GDM1 (cell line): ENCODE data around the gene COL4A5.
"Not testable (repeated sequence)": the region's sequence is repeated elsewhere in the genome, so short reads cannot be mapped to it uniquely, and the experiment has no call there.

ENCODE experiments used
- DNase-seq: peaks from one replicate; lab custom pipeline; 2025; lab: John Stamatoyannopoulos, UW

COL4A5 gene

DNA sequence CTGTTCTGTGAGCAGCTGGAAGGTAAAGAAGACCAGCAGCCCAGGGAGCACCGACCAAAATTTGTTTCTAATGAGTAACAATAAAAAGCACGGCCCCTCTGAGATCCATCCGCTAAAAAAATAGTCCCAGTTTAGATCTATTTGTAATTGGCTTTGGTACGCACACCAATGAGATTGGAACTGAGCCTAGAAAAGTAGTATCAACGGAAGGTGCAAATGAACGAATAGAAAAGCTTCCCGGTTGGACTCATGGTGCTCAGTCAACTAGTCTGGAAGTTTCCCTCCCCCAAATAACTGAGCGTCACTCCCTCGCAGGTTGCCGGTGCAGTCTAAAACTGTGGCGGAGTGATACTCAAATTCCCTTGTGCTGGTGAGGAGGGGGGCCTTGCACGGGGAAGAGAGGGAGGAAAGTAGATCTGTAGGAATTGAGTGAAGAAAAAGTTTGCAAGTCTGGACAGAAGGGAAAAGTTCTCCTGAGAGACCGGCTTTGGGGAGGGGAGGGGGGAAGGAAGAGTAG lies at the start of gene COL4A5:
TSS of gene COL4A5 (plus strand) at position 413 of the 517 bp plus-strand sequence. CDS start 288 bp downstream, outside the sequence.
- DNase-seq = peak; percentile 54

DNA sequence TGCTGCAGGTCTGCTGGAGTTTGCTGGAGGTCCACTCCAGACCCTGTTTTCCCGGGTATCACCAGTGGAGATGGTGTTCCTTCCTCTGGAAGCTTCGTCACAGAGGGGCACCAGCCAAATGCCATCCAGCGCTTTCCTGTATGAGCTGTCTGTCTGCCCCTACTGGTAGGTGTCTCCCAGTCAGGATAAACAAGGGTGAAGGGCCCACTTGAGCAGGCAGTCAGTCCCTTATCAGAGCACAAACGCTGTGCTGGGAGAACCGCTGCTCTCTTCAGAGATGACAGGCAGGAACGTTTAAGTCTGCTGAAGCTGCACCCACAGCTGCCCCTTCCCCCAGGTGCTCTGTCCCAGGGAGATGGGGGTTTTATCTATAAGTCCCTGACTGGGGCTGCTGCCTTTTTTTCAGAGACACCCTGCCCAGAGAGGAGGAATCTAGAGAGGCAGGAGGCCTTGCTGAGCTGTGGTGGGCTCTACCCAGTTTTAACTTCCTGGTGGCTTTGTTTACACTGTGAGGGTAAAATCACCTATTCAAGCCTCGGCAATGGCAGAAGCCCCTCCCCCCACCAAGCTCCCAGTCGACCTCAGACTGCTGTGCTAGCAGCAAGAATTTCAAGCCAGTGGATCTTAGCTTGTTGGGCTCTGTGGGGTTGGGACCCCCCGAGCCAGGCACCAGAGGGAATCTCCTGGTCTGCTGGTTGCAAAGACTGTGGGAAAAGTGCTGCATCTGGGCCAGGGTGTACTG lies 48.5 kb upstream of the COL4A5 start:
- DNase-seq = not testable (repeated sequence)

DNA sequence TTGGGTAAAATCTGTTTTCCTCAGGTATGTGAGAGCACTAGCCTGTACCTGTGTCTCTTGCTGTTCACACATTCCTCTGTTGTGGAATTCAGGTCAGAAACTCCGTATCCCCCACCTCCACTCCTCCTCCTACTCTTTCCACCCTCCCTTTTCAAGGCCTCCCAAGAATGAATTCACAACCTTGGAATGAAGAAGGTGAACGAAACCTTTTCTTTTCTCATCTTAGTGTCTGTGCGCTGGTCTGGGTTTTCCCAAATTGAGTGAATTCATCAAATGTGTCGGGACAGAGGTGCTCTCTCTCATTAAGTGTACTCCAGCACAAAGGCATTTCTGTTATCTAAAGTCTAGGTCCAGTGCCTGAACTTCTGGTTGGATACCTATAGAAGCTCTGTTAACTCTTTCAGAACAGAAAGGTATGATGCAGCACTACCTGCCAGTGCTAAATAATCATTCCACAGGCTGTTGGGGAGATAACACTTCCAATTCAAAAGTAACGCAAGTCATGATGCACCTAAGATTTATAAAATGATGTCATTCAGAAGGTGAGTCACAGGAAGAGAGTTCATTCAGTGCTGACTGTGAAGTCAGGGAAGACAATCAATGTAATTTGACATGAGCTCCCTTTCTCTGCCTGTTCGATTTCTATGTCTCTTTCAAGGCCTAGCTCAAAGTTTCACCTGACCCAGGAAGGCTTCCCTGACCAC lies 43.3 kb upstream of the COL4A5 start:
- no peak for DNase-seq

DNA sequence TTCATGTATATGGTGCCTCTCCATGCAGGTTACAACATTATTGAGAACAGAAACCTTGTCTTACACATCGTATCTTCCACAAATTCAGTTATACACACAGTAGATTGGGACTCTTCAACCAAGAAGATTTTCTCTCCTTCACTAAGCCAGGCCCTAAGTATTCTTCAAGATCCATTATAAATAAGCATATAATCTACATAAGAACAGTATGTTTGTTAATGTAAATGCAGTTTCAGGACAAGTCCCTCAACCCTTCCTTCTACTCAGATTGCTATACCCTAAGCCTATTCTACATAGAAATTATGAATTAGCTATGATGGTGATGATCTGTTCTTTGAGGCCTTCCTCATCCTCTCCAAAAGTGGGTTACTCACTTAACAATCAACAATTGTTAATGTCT lies 42.7 kb upstream of the COL4A5 start:
- DNase-seq = no peak

DNA sequence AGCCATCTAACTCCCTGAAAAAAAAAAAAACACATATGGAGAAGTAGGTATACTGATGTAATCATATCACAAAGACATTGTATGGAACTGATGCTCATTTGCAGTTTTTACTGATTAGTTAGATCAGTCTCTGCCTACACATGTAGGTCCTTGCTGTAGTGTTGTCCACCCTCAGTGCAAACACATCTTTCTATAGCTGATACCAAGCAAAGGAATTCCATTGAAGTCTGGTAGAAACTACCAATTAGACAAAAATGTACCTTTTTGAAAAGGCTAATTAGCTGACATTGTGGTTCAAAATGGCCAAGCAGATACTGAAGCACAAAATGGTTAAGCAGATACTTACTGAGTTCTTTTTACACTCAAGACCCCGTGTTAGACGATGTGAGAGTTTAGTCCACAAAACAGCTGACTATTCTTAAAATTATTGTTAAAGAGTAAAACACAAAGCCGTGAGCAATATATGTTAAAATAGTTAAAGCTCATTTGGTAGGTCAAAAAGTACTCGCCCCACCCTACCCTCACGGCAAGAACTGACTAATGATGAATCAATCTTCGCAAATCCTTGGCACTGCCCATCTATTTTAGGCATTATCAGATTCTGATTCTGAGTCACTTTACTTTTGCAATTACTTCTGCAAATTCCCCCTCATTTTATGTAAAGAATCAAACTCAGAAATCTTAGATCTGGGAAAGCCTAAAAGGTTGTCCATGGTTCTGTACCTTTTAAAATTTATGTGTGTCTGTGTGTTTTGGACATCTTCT lies 41.8 kb upstream of the COL4A5 start:
- DNase-seq = no peak

DNA sequence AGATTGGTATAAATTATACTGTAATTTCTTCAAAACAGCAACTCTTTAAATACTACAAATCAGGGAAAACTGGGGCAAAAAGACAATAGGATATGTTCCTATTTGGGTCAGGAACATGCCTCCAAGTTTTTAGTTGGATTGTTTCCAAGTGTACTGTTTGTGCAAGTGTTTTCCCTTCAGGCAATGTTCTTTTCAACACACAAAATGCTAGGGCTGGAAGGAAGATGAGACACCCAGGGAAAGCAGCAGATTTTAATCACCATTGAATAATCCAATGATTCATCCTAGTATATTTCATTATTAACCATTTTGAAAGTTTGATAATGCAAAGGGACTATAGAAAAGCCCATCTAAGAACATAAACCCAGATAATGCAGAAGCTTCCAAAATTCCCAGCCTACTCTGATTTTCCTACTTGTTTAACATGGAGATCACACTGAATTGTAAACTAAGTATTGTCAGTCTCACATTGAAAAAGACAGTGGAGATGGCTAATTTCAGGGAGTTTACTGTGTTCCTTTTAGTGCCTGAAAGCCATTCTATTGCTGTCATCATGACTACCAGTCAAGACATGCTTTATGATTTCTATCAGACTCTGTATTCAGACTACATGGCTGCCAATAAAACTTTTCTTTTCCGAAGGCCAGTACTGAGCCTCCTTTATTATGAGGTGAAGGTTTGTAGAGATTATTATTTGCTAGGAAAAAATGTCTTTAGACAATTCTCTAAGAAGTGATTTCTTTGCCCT lies 40.0 kb upstream of the COL4A5 start:
- no peak for DNase-seq

DNA sequence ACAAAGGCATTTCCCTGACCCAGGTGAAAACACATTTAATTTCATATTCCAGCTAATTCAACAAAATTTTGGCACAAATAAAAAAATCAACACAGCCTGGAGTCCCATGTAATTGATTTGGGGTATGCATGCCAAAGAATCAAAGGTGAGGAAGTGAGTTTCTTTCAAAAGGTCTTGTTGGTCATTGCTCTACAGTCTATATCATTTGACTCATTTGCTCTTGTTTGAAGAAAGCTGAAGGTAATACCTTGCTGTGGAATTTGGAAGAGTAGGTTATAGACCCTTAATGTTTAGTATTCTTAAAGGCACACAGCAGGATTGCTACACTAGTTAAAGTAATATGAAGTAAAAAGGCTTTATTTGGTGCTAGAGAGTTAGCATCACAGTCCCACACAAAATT lies 26.9 kb upstream of the COL4A5 start:
- no peak for DNase-seq

DNA sequence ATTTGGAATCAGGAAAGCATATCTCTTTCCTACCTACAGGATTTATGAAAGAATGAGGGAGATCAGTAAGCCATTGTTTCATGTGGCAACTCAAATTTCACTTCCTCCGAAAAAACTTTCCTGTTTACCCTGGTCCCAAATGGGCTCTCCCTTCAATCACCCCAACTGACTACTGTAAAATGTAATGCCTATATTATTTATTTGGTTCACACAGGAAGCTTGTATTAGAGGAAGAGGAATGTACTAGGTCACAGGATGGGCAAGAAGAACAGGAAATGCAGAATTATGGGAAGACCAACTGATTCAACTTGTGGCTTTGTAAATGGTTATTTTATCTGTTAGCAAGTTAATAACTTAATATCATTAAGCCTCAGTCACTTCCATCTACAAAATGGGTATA lies 24.5 kb upstream of the COL4A5 start:
- no peak for DNase-seq

DNA sequence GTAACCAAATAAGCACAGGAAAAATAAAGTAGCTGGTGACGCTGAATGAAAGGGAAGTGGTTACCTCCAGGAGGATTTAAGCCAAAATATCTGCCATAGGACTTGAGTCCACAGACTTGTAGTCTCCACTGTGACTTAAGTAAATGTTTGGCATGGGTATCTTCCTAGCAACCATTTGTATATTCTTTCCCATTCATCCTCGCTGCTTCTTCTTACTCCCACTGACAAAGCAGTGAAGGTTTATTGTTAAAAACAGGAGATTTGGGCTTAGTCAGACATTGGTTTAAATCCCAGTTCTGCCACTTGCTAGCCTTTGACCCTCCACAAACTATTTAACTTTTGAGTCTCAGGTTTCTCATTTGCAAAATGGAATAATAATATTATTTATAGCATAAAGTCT lies 23.7 kb upstream of the COL4A5 start:
- DNase-seq = no peak

DNA sequence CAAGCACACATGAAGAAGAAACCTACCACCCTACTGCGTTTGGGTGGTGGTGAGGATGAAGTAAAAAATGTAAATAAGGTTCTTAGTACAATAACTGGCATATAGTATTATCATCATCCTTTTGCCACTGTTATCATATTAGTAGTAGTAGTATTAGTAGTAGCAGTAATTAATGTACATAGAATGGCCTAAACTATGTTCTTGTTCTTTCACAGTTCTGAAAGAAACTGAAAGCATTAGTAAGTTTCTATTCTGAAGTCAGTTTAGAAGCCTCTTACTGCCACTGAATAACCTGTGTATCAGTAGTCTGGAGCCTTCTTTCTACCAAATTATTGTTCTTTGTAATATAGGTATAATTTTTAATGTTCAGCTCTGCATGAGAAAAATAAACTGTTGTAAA lies 22.4 kb upstream of the COL4A5 start:
- no peak for DNase-seq

DNA sequence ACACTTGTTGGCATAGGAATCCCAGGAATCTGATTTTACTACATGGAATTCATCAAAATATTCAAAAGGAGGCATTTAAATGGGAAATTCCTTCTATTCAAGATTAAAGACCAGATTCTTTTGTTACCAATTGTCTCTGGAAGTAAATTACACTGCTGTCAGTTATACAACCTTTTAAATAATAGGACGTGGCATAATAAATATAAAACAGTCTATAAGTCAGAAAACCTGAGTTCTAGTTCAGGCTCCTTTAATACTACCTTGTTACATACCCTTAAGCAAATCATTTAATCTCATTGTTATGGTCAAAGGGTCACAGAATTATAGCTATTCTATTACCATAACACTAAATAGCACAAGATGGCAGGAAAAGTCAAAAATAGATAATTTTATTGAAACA lies 20.2 kb upstream of the COL4A5 start:
- DNase-seq = no peak

DNA sequence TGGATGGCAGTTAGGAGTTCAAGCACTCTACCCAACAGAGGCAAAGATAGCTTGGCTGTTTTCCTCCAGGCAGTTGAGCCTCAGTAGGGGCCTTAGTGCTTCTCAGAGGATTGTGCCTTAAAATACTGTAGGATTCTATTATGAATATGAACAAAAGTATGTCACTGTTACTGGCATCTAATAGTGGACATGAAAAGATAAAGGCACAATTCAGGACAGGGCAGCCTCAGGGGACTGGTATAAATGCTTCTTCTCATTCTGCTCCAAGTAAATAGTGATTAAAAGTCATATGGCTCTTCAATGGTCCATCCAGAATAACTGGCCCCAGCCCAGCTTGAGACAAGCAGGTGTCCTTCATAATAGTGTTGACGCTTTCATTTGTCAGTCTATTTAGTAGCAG lies 19.2 kb upstream of the COL4A5 start:
- DNase-seq = no peak

DNA sequence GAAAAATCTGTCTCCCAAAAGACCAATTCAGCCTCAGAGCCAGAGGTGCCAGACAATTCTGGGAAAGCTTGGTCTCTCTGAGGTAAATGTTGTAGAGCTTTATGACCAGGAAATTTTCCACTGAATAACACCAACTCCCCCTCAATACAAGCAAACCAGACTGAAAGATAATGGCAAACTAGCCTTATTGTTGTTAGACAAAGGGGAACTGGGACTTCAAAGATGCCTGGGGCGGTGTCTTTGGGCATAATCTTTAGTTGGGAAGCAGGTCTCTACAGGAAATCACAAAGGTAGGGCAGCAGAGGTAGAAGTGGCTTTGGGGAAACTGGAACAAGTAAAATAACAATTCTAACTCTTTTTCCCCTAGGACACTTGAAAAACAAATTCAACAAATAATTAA lies 13.4 kb upstream of the COL4A5 start:
- DNase-seq = no peak

DNA sequence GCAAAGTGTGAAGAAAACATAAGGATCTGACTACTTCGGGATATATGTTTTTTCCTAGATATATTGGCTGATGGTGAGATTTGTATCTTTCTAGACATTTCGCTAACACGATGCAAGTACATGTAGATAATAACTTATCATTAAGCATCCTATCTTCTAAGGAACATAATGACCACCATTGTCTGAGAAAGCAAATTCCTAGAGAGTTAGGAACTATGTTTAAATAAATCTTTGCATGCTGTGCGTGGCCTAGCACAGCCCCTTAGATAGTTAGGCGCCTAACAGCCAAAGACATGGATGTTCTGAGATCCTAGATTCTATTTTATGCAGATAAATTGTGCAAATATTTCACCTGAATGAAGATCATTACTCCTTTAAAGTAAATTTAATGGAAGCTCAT lies 4.4 kb upstream of the COL4A5 start:
- DNase-seq = no peak

DNA sequence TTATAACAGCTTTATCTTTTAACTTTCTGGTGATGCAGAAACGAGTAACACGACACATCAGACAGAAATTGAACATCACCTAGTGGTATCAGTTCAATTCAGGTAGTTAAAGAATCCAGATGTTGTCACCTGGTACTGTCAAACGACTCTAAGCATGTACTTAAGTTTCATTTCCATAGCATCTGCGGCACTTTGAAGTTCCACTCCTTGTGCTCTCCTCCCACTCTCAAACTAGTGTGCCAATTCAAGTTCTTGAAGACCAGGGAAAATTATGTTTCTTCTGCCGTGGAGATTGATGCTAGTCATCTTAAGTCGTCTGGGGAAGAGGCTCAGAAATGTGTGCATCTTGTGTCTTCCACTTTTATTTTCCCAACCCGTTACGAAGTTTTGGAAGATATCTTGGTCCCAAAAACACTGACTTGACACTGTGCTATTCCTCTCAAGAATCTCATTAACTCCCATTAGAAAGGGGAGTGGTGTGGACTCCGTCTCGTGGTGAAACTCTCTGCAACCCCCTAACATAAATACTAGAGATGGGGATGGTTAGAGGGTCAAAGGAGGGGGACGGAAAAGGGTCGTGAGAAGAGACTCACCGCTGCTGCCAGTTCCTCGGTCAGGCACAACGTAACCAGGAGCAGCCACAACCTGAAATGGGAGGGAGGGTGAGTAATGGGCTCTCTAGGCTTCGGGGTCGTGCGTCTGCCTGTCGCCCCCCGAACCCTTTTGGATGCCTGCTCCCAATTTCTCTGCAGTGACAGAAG lies 2.1 kb upstream of the COL4A5 start:
- no peak for DNase-seq

DNA sequence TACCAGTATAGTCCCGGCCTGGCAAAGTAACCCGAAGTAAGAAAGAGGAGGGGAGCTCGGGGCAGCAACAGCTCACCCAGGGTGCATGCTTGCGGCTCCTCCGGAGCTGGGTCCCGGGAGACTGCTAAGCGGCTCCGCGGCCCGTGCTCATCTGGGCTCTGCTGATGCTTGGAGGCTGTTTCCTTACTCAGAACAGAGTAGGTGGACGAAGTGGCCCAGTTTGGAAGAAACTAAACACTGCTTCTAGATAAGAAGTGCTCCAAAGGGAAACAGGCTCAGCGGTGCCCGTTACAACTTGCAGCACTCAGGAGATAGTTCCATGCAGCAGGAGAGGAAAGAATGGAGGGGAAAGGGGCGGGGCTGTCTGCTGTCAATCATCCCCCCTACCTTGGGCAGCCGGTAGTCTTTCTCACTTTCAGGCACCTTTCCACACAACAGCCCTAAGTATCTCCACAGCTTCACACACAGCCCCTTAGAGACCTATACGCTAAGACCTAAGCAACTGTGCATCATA lies 1.5 kb upstream of the COL4A5 start, which contains the start of gene COL4A6:
TSS of gene COL4A6 (minus strand) at position 313 of the 514 bp plus-strand sequence. CDS start at position 87, 226 bp downstream.
- DNase-seq = no peak

DNA sequence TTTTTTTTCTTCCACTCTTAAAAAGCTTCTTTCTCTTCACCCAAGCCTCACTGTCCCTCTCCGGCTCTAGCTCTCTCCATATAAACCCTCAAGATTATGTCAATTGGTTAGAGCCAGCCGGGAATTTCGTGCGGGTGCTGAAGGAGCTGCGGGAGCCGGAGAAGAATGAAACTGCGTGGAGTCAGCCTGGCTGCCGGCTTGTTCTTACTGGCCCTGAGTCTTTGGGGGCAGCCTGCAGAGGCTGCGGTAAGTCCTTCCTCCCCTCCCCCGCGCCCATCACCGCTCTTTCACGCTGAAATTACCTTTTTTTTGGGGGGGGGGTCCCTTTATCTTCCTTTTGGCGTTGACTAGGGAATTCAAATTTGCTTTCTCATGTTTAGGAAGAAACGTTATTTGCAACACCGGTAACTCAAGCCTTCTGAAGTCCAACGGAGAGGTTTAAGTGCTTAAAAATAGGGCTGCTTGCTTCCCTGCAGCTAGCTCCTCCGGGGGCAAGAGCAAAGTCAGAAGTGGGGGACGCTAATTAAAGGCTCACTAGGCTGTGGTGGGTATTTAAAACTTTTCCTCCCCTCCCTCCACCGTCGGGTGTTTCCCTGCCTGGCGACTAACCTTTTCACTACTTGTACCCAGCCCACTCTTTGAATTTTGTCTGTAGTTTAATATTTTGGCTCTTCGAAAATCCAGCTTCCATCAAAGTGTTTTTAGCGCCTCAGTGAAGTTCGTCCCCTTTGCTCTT lies 491 bp downstream of the COL4A5 start:
- DNase-seq = no peak

DNA sequence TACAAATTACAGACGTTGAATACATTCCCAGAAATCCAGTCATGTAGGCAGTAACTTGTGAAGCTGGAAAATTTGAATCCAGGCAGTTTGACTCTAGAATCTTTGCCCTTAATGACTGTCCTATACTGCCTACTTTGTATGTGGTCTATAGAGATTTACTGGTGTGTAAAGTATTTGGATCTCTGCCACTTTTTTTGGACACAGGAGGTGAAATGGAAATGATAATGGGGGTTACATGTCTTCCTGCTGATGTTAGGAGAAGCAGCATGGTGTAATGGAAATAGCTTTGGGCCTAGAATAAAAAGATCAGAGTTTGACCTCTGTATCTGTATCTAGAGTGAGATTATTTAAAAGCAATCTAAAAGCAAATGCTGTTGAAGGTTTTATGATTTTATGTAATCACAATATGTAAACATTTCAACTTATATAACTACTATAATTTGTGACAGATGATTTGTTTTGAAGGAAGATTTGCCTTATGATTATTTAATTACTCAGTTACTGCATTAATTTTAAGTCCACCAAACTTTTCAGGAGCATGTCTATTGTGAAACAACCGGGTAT lies 3.3 kb downstream of the COL4A5 start:
- no peak for DNase-seq

DNA sequence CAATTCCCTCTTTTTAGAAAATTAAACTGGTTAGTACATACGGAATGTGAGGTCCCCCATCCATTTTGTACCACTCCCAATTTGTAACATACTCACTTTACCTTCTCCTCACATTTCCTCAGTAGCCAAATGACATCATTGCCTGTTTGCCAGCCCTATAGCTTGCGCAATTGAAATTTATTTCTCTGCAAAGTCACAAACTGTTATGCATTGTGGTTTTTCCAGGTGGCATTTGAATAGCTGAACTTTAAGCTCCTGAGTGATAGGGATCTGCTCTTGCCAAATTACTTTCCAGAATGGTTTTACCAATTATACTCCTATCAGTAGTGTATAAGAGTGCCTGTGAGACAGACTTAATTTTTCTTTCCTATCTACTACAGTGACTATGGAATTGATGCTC lies 7.7 kb downstream of the COL4A5 start:
- DNase-seq = no peak

DNA sequence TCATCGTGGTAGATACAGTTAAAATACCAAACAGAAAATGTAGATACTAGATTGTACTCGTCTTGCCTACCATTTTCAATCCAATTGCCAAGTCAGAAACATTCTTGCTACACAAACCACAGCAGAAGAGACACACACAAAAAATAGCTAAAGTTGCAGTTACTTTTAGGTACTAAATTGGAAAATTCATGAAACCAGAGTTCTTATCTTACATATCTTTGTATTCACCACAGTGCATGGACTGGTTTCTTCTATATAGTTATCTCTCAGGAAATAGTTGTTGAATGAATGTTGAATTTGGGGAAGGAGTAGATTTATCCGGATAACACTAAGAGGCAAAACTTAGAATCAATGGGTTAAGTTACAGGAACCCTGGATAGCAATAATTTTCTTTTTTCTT lies 14.2 kb downstream of the COL4A5 start:
- DNase-seq = no peak
